GM19023 (cell line): ENCODE measurements around the gene EDARADD.
"Not testable (repeated sequence)": the region's sequence is repeated elsewhere in the genome, so short reads cannot be mapped to it uniquely, and the experiment has no call there.

Experiments
- ATAC-seq: cut with Tn5 transposase; IDR thresholded peaks from one replicate; pipeline ENCODE4 v1.9.1; 2021; ENCODE audit warnings: mild to moderate bottlenecking, moderate library complexity; ENCODE audit not compliant: unreplicated experiment

Gene EDARADD

DNA sequence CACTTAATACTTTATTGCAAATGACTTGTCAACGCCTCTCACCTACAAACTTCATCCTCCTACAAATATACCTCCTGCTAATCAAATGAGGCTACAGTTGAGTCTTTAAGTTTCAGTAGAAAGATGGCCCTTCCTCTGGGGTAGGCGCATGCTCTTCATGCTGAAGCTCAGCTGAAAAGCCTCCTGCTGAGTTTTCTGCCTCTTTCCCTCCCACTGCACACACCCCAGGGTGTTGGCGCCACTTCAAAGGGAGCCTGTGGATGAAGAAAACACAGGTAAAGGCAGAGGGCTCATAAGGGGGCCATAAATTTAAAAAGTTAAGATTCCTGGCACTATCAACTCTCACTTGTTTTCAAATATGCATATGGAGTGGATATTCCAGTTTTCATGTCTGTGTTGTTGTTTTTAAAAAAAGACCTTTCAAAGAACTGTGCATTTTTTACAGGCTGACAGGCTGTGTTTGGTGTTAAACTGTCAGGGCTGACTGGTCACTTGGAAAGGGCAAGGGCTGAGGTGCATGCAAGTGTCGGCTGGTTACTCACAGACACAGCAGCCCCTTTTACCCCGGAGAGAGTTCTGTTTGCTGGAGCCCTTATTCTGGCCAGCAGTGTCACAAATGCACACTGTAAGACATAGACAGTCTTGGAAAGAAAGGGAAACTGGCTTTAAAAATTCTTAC is 86.8 kb downstream of the EDARADD start:
- ATAC-seq = no peak

DNA sequence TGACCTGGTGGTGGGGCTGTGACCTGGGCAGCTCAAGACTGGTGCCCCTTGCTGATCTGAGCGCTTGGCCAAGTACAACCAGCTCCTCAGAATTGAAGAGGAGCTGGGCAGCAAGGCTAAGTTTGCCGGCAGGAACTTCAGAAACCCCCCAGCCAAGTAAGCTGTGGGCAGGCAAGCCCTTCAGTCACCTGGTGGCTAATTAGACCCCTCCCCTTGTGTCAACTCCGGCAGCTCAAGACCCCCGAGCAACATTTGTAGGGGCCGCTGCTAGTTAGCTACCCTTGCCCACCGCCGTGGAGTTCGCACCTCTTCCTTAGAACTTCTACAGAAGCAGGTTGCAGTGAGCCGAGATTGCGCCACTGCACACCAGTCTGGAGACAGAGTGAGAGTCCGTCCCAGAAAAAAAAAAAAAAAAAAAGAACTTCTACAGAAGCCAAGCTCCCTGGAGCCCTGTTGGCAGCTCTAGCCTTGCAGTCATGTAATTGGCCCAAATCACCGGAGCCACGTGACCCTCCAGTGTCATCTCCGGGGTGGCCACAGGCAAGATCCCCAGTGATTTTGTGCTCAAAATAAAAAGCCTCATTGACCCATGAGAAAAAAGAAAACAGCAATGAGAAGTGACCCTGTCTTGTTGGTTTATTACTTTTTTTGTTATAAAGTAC is 90.4 kb downstream of the EDARADD start:
- no peak for ATAC-seq

GRCh38 chr1:236486356-236487002 is 92.4 kb downstream of the EDARADD start:
- ATAC-seq = no peak

- not testable (repeated sequence) for ATAC-seq
Observed at GRCh38 chr1:236489161-236489560, 95.1 kb downstream of the EDARADD start.

GRCh38 chr1:236489710-236490377 is 95.8 kb downstream of the EDARADD start:
- ATAC-seq = no peak

DNA sequence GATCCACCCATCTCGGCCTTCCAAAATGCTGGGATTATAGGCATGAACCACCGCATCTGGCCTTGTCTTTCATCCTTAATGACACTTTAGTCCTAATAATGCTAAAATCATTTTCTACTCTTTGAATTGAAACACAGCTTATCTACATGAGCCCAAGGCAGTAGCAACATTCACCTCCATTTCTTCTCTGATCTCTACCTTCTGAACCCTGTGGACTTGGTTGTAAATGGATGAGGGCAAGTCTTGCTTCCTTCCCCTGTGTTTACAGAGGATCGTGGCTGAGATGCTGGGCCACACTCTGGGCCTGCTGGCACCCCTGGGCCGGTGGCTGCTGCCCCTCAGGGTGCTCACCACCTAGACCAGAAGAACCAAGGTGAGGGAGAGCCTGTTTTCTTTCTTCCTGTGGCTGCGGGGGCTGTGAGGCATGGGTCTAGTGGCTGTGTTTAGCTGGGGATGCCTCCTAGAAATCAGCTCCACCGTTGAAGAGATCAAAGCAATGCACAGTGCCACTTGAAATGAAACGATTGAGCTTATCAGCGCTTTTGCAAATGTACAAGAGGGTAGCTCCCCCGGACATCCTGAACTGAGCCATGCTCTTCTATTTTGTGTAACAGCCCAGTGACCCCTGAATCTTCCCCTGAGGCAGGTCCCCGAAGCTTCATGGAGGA is 97.5 kb downstream of the EDARADD start:
- ATAC-seq = no peak

- no peak for ATAC-seq
Observed at GRCh38 chr1:236492378-236492777, 98.3 kb downstream of the EDARADD start.

GRCh38 chr1:236494082-236494481 is 100.0 kb downstream of the EDARADD start:
- ATAC-seq = no peak

DNA sequence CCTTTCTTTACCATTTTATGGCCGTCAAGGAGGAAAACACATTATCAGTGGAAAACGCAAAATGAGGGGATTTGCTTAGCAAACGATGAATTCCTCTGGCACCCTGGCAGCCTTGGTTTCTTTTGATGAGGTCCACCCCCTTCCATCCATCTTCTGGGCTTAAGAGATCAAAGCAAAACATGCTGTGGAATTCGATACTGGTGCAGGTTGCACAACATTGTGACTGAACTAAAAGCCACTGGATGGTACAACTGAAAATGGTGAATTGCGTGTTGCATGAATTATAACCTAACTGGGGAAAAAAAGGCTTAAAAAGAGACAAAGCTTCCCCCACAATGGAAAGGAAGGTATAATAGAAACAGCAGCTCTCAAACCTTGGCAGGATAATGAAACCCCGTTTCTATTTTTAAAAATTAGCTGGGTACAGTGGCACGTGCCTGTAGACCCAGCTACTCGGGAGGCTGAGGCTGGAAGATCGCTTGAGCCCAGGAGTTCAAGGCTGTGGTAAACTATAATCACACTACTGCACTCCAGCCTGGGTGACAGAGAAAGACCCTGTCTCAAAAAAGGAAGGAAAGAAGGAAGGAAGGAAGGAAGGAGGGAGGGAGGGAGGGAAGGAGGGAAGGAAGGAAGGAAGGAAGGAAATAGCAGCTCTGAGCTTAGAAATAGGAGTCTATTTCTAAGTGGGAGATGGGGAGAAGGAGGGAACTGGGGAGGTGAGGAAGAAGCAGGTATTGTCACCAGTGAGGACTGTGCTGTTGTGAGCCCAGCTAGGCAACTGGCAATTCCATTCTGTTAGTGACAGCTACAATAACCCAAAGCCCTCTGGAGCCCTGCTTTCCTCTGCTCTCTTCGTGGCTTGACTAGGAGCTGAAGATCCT is 100.7 kb downstream of the EDARADD start:
- ATAC-seq = no peak

- no peak for ATAC-seq
Observed at GRCh38 chr1:236495467-236496112, 101.5 kb downstream of the EDARADD start.

- ATAC-seq = no peak
Observed at GRCh38 chr1:236497908-236498307, 103.8 kb downstream of the EDARADD start.

GRCh38 chr1:236501093-236501492 is 107.0 kb downstream of the EDARADD start:
- no peak for ATAC-seq

GRCh38 chr1:236502579-236502971 is 108.5 kb downstream of the EDARADD start:
- ATAC-seq = no peak

DNA sequence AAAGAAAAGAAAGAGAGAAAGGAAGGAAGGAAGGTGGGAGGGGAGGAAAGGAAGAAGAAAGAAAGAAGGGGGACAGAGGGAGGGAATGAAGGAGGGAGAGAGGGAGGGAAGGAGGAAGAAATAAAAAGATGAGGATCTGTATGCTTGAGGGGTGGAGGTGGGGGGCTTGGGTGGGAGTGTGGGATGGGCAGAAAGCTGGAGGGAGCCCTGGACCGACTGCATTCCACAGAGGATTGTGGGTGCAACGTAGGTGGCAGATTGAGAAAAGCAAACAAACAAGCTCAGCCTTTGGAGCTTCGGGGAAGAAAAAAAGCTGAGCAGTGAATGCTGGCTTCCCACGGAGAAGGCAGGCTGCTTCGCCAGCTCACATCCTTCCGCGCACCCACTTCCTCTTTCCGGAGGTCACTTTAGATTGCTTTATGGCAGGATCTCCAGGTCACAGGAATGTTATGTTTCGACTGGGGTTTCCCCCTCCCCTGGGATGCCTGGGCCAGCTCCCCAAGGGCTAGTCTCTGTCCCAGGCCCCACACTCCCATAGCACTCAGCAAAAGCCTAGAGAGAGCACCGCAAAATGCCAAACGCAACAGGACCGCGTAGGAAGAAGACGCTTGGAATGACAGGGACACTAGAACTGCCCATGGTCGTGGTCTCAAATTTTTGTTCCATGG is 109.0 kb downstream of the EDARADD start:
- ATAC-seq = no peak

DNA sequence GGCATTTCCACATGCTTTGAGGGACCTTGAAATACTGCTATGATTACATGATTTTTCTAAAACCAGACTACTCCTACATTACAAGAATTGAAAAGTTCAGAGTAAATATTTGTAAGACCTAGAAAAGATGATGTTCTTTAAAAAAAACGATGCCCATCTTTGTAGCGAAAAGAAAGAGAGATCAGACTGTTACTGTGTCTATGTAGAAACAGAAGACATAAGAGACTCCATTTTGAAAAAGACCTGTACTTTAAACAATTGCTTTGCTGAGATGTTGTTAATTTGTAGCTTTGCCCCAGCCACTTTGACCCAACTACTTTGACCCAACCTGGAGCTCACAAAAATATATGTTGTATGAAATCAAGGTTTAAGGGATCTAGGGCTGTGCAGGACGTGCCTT is 110.3 kb downstream of the EDARADD start:
- not testable (repeated sequence) for ATAC-seq

- ATAC-seq = no peak
Observed at GRCh38 chr1:236507022-236507700, 113.1 kb downstream of the EDARADD start.

GRCh38 chr1:236508593-236509027 is 114.5 kb downstream of the EDARADD start:
- no peak for ATAC-seq

GRCh38 chr1:236509203-236509602 is 115.1 kb downstream of the EDARADD start:
- no peak for ATAC-seq
